Activated CD4-positive, alpha-beta T cell treated with anti-CD3 and anti-CD28 coated beads for 24 hours (primary cell): ENCODE results near the gene ABHD1.
"Not testable (repeated sequence)": the region's sequence is repeated elsewhere in the genome, so short reads cannot be mapped to it uniquely, and the experiment has no call there.

Experiments
- DNase-seq, 2 donors: peaks; one replicate each; pipeline ENCODE4 v3.0.0-alpha.2; 2020; ENCODE audit warnings: low read depth in 2 of 2

The ABHD1 gene

DNA sequence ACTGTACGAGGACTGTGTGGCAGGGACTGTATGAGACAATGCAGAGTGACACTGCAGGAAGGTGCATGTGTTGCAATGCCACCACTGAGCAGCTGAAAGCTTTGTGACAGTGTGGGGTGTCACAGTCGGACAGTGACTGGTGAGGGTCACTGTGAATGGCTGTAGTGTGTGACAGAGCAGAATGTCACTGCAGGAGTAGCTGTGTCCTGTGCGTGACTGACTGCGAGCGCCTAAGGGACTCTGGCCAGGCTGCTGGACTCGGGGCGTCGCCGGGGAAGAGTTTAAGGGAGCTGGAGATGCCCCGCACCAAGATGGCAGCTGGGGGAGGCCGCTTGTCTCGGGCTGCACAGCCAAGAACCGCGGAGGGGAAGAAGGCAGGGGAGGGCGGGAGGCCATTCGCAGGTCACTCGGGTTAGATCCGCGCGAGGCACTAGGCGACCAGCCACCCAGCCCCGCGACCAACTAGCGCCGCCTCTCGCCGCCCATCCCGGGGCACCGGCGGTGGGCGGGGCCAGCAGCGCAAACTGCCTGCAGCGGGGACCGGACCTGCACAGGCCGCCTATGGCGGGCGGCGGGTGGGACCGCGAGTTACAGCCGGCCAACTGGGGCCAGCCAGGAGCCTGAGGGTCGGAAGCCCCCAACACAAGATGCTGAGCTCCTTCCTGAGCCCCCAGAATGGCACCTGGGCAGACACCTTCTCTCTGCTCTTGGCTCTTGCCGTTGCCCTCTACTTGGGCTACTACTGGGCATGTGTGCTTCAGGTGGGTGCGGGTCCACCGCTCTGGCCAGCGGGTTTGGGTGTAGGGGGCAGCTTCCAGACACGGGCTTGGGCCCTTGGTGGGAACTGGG lies at the start of gene ABHD1:
Gene ABHD1, plus strand, starts transcription at position 514 of the 849 bp plus-strand sequence. Its CDS starts 134 bp downstream, at position 648.
- peak; percentile 25 to 54 for DNase-seq

DNA sequence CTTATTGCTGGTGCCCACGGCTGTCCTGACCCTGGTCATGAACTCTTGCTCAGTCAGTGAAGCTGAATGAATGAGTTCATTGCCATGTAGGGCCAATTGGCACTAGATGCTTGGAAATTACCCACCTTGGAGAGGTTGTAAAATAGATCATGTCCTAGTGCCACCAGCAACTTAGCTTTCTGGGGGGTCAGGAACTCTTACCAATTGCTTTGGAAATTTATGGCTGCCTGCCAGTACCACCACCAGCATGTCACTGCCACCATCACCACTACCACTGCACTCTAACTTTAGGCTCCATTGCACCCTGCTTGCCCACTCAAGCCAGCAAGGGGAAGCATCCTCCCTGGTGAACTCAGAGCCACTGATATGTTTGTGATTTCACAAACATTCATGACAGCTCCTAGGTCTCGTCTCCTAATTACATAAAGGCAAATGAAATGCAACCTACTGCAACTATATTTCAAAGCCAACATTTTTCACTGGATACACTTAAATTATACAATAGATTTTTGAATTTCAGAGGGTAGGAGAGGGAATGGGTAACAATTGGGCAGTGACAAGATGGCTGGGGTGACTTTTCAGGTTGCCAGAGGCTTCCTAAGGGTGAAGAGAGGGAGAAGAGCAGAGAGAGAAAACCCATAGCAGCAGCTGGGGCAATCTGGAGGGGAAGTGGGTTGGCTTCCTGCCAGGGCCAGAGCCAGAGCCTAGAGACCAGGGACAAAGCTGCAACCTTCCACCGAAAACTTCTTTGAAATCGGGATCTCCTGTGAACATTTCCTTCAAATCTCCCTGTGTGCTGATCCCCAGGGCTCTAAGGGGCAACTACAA lies 48.7 kb upstream of the ABHD1 start:
- DNase-seq, result no peak

DNA sequence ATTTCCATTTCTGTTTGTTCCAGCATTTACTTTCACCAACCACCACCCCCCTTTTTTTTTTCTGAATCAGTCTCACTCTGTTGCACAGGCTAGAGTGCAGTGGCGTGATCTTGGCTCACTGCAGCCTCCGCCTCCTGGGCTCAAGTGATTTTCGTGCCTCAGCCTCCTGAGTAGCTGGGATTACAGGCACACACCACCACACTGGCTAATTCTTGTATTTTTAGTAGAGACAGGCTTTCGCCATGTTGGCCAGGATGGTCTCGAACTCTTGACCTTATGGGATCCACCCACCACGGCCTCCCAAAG lies 48.1 kb upstream of the ABHD1 start:
- DNase-seq, result not testable (repeated sequence)

DNA sequence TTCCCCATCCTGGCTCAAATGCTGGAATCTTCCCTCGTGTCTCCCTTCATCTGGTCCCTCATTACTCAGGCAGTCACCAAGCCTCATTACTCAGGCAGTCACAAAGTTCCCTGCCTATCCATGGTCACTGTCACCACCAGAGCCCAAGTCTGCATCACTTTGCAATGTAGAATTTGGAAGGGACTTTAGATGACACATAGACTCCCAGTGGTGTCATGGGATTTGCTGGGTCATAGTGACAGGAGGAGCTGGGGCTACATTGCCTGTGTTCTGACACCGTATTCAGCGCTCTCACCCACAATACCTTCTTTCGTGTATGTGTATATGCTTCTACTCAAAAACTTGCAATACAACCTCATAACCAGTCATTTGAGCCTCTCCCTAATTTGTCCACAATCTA lies 47.3 kb upstream of the ABHD1 start:
- DNase-seq, result no peak

DNA sequence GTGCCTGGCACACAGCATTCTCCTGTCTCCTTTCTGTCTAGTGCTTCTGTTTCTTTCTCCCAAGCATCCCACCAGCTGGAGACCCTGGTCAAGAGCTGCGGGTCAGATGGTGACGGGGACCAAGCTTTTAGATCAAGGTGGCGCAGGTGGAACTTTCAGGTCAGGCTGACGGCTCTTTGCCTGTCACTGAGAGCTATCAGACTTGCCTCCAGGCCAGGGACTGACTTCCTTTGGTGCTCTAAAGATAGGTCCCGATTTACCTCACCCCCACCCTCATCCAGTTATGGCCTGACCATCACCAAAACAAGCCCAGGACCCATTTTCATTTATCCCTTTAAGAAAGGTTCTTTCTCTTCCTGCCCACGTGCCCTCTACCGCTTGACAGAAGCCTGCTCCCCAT lies 46.4 kb upstream of the ABHD1 start:
- no peak for DNase-seq

DNA sequence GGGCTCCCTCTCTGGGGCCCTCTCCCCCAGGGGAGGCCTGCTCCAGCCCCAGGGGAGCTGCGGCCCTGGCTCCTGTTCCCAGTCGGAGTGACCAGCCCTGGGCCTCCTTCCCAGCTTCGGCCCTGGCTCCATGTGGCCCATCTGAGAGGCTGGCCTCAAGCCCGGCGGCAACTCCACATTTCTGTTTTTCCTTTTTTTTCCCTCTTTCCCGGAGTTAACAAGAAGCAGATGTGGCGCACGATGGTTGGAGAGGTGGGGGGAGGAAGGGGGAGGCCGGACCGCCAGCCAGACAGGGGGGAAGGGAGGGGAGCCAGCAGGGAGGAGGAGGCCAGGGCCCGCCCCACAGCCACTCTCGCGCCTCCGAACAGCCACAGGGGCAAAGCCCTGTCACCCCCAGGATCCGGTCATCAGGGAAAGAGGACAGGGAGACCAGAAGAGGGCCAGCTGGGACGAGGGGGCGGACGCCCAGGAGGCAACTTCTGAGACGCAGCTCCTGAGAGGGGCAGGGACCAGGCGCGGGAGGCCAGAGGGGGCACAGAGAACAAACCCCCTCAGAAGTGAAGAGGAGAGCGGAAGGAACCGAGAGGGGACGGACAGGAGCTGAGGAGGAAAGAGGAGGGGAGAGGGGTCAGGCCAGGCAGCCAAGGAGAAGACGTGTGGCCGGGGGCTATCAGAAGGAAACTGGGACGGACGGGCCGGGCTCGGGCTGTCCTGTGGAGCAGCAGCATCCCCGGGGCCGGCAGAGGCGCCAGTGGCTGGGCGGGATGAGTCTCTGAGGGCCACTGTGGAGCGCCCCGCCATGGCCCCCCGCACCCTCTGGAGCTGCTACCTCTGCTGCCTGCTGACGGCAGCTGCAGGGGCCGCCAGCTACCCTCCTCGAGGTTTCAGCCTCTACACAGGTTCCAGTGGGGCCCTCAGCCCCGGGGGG lies 45.1 kb upstream of the ABHD1 start, which contains the start of gene EMILIN1:
Gene EMILIN1, plus strand, starts transcription at position 349 of the 928 bp plus-strand sequence. Its CDS starts 451 bp downstream, at position 800.
- no peak for DNase-seq

DNA sequence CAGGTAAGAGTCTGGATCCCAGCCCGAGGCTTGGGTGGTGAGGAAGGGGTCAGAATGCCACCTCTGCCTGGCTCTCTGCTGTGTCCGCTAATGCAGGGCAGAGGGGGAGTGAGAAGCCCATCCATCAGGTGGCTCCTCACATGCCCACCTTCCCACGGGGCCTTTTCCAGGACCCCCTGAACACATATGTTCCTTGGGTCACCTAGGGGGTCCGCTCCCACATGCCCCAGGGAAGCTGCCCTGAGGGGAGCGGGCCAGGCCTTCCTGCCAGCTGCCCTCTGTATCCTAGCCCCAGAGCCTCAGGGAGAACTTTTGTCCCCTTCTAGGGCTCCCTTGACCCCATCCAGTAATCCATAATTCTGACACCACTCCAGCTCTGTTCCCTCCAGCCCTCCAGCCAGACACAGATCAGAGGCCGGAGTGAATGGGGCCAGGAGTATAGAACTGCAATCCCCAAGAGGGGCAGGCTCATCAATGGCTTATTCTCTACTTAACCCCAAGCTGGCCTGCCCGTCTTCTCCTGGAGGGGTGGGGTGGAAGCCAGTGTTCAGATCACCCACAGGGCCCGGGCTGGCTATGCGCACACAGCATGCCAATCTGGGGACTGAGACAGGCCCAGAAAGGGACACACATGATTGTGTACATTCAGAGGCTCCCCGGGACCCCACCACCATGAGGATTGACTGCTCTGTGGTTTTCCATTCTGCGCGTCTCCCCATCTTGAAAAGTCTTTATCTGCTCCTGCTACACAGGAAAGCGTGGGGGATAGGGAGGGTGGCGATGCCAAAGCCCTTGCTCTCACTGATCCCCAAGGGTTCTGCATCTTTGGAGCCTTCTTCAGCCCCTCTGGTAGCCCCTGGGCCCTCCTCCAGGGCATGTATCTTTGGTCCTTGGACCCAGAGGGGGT lies 44.1 kb upstream of the ABHD1 start:
- no peak for DNase-seq

DNA sequence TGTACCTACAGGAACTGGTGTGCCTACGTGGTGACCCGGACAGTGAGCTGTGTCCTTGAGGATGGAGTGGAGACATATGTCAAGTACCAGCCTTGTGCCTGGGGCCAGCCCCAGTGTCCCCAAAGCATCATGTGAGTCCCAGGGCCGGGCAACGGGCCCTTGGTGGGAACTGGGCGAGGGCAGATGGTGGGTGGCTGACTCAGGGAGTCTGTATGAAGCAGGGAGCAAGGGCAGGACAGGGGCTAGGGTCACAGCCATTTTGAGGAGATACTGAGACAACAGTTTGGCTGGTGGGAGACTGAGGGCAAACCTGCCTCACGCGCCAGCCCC lies 43.5 kb upstream of the ABHD1 start:
- no peak for DNase-seq

DNA sequence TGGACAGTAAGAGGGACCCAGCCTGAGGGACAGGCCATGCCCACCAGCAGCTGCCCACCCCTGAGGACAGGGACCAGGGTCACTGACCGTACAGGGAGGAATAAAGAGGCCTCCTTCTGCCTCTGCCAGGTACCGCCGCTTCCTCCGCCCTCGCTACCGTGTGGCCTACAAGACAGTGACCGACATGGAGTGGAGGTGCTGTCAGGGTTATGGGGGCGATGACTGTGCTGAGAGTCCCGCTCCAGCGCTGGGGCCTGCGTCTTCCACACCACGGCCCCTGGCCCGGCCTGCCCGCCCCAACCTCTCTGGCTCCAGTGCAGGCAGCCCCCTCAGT lies 43.0 kb upstream of the ABHD1 start:
- no peak for DNase-seq

DNA sequence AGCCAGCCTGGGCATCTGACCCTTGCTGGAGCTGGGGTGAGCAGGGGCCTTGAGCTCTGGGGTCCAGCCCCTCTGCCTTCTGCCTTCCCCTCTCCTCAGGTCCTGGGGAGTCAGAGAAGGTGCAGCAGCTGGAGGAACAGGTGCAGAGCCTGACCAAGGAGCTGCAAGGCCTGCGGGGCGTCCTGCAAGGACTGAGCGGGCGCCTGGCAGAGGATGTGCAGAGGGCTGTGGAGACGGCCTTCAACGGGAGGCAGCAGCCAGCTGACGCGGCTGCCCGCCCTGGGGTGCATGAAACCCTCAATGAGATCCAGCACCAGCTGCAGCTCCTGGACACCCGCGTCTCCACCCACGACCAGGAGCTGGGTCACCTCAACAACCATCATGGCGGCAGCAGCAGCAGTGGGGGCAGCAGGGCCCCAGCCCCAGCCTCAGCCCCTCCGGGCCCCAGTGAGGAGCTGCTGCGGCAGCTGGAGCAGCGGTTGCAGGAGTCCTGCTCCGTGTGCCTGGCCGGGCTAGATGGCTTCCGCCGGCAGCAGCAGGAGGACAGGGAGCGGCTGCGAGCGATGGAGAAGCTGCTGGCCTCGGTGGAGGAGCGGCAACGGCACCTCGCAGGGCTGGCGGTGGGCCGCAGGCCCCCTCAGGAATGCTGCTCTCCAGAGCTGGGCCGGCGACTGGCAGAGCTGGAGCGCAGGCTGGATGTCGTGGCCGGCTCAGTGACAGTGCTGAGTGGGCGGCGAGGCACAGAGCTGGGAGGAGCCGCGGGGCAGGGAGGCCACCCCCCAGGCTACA lies 41.4 kb upstream of the ABHD1 start:
- DNase-seq, result no peak

DNA sequence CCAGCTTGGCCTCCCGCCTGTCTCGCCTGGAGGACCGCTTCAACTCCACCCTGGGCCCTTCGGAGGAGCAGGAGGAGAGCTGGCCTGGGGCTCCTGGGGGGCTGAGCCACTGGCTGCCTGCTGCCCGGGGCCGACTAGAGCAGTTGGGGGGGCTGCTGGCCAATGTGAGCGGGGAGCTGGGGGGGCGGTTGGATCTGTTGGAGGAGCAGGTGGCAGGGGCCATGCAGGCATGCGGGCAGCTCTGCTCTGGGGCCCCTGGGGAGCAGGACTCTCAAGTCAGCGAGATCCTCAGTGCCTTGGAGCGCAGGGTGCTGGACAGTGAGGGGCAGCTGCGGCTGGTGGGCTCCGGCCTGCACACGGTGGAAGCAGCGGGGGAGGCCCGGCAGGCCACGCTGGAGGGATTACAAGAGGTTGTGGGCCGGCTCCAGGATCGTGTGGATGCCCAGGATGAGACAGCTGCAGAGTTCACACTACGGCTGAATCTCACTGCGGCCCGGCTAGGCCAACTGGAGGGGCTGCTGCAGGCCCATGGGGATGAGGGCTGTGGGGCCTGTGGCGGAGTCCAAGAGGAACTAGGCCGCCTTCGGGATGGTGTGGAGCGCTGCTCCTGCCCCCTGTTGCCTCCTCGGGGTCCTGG lies 40.7 kb upstream of the ABHD1 start:
- DNase-seq, result no peak

DNA sequence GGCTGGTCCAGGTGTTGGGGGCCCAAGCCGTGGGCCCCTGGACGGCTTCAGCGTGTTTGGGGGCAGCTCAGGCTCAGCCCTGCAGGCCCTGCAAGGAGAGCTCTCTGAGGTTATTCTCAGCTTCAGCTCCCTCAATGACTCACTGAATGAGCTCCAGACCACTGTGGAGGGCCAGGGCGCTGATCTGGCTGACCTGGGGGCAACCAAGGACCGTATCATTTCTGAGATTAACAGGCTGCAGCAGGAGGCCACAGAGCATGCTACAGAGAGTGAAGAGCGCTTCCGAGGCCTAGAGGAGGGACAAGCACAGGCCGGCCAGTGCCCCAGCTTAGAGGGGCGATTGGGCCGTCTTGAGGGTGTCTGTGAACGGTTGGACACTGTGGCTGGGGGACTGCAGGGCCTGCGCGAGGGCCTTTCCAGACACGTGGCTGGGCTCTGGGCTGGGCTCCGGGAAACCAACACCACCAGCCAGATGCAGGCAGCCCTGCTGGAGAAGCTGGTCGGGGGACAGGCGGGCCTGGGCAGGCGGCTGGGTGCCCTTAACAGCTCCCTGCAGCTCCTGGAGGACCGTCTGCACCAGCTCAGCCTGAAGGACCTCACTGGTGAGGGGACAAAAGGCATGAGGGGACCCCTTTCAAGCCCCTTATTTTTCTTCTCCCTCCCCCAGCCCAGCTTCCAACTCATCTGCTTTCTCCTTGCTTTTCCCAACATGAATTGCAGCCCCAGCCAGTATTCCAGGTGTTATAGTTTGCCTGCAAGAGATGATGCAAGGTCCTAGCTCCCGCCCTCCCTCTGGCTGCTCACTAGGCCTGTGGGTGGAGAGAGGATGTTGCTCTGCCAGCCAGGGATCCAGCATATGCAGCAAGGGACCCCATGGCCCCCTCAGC lies 40.0 kb upstream of the ABHD1 start:
- no peak for DNase-seq

DNA sequence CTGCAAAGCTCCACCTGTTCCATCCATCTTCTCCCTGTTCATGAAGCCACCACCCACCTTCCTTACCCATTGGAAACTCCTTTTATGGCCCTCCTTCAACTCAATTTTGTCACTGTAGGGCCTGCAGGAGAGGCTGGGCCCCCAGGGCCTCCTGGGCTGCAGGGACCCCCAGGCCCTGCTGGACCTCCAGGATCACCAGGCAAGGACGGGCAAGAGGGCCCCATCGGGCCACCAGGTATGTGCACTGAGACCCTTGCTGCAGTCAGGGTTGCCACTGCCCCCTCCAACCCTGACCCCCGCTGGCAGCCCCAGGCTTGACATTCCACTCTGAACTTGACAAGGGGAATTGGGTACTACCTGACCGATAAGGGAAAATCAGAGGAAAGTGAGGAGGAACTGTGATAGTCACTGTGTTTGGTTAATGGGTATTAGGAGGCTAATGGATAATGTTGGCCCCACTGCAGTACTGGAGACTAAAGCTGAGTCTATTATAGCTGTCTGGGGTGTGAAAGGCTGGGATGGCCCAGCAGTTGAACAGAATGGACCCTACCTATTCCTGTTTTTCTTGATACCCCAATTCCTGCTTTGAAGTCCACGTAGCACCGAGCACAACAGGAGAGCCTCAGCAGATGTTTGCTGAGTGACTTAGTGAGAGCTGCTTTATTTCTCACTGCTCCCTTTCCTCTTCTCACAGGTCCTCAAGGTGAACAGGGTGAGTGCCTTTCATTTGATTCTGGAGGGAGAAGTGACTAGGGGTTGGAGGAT lies 39.1 kb upstream of the ABHD1 start:
- no peak for DNase-seq

DNA sequence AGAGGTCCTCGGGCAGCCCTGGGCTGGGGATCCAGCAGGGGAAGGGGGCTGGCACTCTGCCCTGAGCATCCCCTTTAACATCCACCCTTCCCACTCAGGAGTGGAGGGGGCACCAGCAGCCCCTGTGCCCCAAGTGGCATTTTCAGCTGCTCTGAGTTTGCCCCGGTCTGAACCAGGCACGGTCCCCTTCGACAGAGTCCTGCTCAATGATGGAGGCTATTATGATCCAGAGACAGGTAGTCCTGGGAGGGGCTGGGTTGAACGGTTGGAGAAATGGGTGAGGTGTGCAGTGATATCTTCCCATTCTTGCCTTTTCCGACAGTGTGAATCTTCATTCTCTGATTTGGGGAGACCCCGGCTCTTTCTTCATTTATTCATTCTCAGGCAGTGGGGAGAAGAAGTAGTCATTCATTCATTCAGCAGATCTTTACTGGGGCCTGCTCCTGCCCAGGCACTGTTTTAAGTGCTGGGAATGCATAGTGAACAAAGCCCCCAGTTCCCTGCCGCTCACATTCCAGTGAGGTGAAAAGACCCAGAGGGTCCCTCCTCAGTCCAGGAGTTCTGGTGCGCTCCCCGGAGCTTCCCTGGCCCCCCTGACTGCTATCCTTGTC lies 38.4 kb upstream of the ABHD1 start:
- DNase-seq, result no peak

DNA sequence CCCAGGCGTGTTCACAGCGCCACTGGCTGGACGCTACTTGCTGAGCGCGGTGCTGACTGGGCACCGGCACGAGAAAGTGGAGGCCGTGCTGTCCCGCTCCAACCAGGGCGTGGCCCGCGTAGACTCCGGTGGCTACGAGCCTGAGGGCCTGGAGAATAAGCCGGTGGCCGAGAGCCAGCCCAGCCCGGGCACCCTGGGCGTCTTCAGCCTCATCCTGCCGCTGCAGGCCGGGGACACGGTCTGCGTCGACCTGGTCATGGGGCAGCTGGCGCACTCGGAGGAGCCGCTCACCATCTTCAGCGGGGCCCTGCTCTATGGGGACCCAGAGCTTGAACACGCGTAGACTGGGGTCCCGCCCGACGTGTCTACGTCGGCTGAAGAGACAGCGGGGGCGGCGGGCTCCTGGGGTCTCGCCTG lies 37.9 kb upstream of the ABHD1 start:
- no peak for DNase-seq

DNA sequence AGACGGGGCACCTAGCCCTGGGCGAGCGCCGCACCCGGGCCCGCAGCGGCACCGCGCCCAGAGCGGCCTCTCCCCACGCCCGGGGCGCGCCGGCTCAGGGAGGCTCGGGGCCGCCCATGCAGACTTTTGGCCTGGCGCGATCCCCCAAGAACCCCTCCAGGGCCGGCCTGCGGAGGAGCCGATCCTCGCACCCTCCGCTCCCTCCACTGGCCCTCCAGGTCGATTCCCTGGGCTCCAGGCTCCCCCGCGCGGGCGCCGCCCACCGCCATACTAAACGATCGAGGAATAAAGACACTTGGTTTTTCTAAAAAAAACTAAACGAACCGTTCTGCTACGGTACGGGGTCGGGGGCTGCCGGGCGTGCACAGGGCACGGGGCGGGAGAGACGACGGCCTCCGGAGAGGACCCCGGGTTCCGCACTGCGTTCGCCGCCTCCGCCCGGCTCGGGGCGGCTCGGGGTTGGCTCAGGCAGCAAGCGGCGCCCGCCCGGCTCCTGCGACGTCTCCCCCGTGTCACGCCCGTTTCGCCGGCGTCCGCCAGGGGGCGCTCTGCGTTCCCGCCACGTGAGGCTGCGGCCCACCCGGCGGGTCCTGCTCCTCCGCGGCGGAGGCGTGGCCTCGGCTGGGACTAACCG lies 37.4 kb upstream of the ABHD1 start:
- DNase-seq, result peak; percentile 94 to 97
